HG02981 (cell line): Measurements from ENCODE around the gene TPPP3.

Experiments used
- ATAC-seq: cut with Tn5 transposase; IDR thresholded peaks from one replicate; pipeline ENCODE4 v1.9.1; 2021; ENCODE audit warnings: mild to moderate bottlenecking, moderate library complexity; ENCODE audit not compliant: unreplicated experiment

Gene TPPP3

GRCh38 chr16:67393111-67393787 is at the start of gene TPPP3:
Gene TPPP3 (minus strand): TSS chr16:67393498. CDS start chr16:67391111, 2,387 bp downstream.
- ATAC-seq = no peak

GRCh38 chr16:67442581-67443255 is 49.4 kb upstream of the TPPP3 start:
- no peak for ATAC-seq

GRCh38 chr16:67441907-67442306 is 48.6 kb upstream of the TPPP3 start:
- ATAC-seq = no peak

- no peak for ATAC-seq
Measured at GRCh38 chr16:67441271-67441753, 48.0 kb upstream of the TPPP3 start.

GRCh38 chr16:67438824-67439393 is 45.6 kb upstream of the TPPP3 start:
- no peak for ATAC-seq

- ATAC-seq = no peak
Measured at GRCh38 chr16:67438098-67438791, 44.9 kb upstream of the TPPP3 start.

- ATAC-seq = no peak
Measured at GRCh38 chr16:67437513-67437912, 44.2 kb upstream of the TPPP3 start.

- no peak for ATAC-seq
Measured at GRCh38 chr16:67436640-67437193, 43.4 kb upstream of the TPPP3 start.

GRCh38 chr16:67435758-67436164 is 42.5 kb upstream of the TPPP3 start:
- no peak for ATAC-seq

GRCh38 chr16:67433131-67433719 is 39.9 kb upstream of the TPPP3 start:
- ATAC-seq = no peak

GRCh38 chr16:67432506-67432890 is 39.2 kb upstream of the TPPP3 start:
- no peak for ATAC-seq

GRCh38 chr16:67431775-67432505 is 38.6 kb upstream of the TPPP3 start:
- no peak for ATAC-seq

- ATAC-seq = no peak
Measured at GRCh38 chr16:67430977-67431774, 37.9 kb upstream of the TPPP3 start, which contains the start of gene HSD11B2. Gene HSD11B2 (plus strand): TSS chr16:67431121. CDS start chr16:67431249, 128 bp downstream.

- no peak for ATAC-seq
Measured at GRCh38 chr16:67430504-67430976, 37.2 kb upstream of the TPPP3 start.

GRCh38 chr16:67429799-67430503 is 36.7 kb upstream of the TPPP3 start:
- no peak for ATAC-seq

GRCh38 chr16:67429053-67429798 is 35.9 kb upstream of the TPPP3 start:
- no peak for ATAC-seq

- no peak for ATAC-seq
Measured at GRCh38 chr16:67428146-67428731, 34.9 kb upstream of the TPPP3 start.
